ENCODE measurements around the gene MRPS16.

MRPS16 gene

DNA sequence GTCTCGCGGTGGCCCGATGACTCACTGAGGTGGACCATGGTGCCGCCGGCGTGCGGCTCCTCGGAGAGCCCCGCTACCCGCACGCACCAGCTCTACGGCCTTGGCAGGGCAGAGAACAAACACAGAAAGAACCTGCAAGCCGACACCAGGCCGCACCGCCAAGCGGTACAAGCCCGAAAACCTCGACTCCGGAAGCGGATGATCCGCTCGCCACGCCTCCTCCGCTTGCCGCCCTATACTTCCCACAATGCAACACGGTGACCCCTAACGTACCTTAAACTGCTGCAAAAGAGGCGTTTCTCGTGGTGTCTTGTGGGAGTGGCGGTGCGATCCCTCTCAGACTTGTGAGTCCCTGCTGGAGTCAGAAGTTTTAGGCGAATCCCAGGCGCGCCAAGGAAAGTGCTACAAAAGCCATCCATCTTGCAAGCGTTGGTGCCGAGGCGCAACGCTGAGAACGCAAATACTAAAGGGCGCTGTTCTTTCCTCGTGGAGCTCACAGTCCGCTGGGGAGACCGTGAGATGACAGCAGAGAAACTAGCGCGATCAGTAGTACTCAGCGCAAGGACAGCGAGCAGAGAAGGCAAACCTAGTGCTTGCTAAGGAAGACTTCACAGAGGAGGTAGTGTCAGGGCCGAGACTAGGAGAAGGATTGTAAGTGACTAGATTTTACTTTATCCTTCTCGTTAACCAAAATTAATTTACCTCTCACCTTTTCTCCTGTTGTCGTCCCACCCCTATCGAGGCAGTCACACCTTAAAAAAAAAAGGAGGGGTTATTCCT lies at the start of gene MRPS16:
MRPS16 (minus strand) TSS at position 200 of the 780 bp plus-strand sequence; CDS start at position 38, 162 bp downstream.
- H3K4me3 ChIP-seq (replicated peaks in 1 of 2; ENCODE audit: low read depth in 2 of 2, low read length in 2 of 2): peak within 1 kb of the TSS; percentile 76 to 84
- TF ChIP-seq, protein P1, sequence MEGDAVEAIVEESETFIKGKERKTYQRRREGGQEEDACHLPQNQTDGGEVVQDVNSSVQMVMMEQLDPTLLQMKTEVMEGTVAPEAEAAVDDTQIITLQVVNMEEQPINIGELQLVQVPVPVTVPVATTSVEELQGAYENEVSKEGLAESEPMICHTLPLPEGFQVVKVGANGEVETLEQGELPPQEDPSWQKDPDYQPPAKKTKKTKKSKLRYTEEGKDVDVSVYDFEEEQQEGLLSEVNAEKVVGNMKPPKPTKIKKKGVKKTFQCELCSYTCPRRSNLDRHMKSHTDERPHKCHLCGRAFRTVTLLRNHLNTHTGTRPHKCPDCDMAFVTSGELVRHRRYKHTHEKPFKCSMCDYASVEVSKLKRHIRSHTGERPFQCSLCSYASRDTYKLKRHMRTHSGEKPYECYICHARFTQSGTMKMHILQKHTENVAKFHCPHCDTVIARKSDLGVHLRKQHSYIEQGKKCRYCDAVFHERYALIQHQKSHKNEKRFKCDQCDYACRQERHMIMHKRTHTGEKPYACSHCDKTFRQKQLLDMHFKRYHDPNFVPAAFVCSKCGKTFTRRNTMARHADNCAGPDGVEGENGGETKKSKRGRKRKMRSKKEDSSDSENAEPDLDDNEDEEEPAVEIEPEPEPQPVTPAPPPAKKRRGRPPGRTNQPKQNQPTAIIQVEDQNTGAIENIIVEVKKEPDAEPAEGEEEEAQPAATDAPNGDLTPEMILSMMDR (IDR thresholded peaks at IDR 0.05; ENCODE audit: low read depth, low read length): no peak
- DNase-seq (ENCODE audit: low read depth in 2 of 2): peak; percentile 98

DNA sequence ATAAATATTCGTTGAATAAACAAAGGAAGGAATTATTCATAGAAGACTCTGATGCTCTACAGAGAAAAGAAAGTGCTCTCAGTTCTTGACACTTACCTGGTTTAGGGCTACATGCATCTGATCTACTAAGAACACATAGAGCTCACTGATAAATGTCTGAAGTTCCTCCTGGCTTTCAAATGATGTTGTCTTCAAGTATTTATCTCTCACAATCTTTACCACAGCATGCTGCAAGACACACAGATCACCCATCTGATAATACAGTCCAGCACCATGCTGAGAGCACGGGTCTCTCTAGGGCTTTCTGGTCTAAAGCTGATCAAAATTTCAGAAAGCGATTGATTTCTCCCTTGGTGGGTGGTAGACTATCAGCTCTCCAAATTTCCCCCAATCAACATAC lies 44.5 kb upstream of the MRPS16 start:
- TF ChIP-seq, protein P1 (IDR thresholded peaks at IDR 0.05; ENCODE audit: low read depth, low read length): no peak
- DNase-seq (ENCODE audit: low read depth in 2 of 2): no peak
- H3K4me3 ChIP-seq (replicated peaks in 1 of 2; ENCODE audit: low read depth in 2 of 2, low read length in 2 of 2): no peak overlapping the region

DNA sequence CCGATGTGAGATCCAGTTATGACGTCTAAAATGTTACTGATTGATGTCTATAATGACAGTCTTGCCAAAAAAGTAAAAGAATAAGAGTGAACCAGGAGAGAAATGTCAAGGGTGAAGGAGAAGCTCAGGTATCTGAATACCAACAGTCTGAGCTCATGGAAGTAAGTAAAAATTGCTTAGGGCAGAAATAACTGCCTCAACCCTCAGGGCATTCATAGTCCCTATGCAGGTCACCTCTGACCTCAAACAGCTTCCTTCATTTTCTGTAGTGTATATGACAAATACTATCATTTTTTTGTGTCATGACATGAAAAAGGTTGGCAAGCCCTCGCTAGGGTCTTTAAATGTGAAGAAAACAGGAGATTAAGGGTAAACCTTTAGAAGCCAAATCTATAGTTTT lies 41.0 kb upstream of the MRPS16 start:
- no peak overlapping the region for H3K4me3 ChIP-seq (replicated peaks in 1 of 2; ENCODE audit: low read depth in 2 of 2, low read length in 2 of 2)
- TF ChIP-seq, protein P1 (IDR thresholded peaks at IDR 0.05; ENCODE audit: low read depth, low read length): no peak

DNA sequence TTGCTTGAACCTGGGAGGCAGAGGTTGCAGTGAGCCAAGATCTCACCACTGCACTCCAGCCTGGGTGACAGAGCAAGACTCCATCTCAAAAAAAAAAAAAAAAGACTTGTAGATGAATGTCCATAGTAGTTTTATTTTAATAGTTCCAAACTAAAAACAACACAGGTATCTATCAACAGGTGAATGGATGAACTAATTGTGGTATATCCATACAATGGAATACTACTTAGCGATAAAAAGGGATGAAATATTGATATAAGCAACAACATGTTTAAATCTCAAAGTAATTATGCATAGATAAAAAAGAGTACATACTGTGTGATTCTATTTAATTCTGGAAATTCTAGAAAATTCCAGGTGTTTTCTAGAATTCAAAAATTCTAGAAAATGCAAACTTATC lies 37.5 kb upstream of the MRPS16 start:
- H3K4me3 ChIP-seq (replicated peaks in 1 of 2; ENCODE audit: low read depth in 2 of 2, low read length in 2 of 2): no peak overlapping the region
- no peak for DNase-seq (ENCODE audit: low read depth in 2 of 2)
- TF ChIP-seq, protein P1 (IDR thresholded peaks at IDR 0.05; ENCODE audit: low read depth, low read length): no peak

More for the DNA sequence above, 41.0 kb upstream of the MRPS16 start:
- no peak for DNase-seq (ENCODE audit: low read depth in 2 of 2)

DNA sequence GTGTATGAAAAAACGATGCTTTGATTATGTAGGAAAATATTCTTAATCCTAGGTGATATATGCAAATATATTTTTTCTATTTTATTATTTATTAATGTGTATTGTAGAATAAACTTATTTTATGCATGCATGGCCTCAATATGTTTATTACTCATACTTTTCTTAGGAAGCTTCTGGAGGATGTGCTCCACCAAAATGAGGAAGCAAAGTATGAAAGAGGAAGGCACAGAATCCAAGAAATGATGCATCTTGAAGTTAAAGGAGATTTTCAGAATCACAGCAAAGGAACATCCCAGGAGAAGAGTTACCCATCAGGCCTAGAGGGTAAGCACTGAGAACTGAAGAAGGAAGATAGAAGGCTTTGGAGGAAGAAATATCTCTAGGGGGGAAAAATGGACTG lies 35.0 kb upstream of the MRPS16 start:
- TF ChIP-seq, protein P1 (IDR thresholded peaks at IDR 0.05; ENCODE audit: low read depth, low read length): no peak
- H3K4me3 ChIP-seq (replicated peaks in 1 of 2; ENCODE audit: low read depth in 2 of 2, low read length in 2 of 2): no peak overlapping the region
- DNase-seq (ENCODE audit: low read depth in 2 of 2): no peak

DNA sequence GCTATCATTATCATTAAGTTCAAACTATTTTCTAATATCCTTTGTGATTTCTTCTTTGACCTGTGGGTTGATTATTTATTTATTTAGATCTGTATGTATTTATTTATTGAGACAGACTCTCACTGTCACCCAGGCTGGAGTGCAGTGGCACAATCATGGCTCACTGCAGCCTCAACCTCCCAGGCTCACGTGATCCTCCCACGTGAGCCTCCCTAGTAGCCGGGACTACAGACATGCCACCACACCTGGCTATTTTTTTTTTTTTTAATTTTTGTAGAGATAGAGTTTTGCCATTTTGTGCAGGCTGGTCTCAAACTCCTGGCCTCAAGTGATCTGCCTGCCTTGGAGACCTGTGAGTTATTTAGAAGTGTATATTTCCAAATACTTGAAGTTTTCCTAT lies 28.7 kb upstream of the MRPS16 start:
- no peak for DNase-seq (ENCODE audit: low read depth in 2 of 2)
- no peak overlapping the region for H3K4me3 ChIP-seq (replicated peaks in 1 of 2; ENCODE audit: low read depth in 2 of 2, low read length in 2 of 2)
- TF ChIP-seq, protein P1 (IDR thresholded peaks at IDR 0.05; ENCODE audit: low read depth, low read length): no peak

Data from cardiac fibroblast (primary cell).